Right atrium auricular region (tissue), 2 donors: ENCODE results near the gene PQBP1. TPM values are rescaled to one million over a fixed set of nuclear protein-coding genes. Genes with fewer than 3 reads are reported as not detected.

Source experiments
- DNase-seq: peaks from one replicate; pipeline ENCODE4 v3.0.0-alpha.2; 2019; ENCODE audit warnings: low spot score
- H3K27ac ChIP-seq, 2 donors: fragments of 200-600 bp; sonication (generic); 1 replicate in 1 of 2; 2 replicates in 1 of 2; pipeline ENCODE4 v1.5.1; 2016 to 2019
- H3K27me3 ChIP-seq, 2 donors: fragments of 200-600 bp; sonication (generic); one replicate each; pipeline versions ENCODE4 v1.5.1 to v1.6.0; 2017 to 2019
- H3K36me3 ChIP-seq: fragments of 200-600 bp; sonication (generic); one replicate; pipeline ENCODE4 v1.5.1; 2016
- H3K4me1 ChIP-seq, 2 donors: fragments of 200-600 bp; sonication (generic); one replicate each; pipeline versions ENCODE4 v1.5.1 to v1.6.0; 2017 to 2019
- H3K4me3 ChIP-seq, 2 donors: fragments of 200-600 bp; sonication (generic); 1 replicate in 1 of 2; 2 replicates in 1 of 2; pipeline ENCODE4 v1.5.1; 2017 to 2019; ENCODE audit warnings: mild to moderate bottlenecking in 1 of 2, moderate library complexity in 1 of 2
- H3K9me3 ChIP-seq, 2 donors: fragments of 200-600 bp; sonication (generic); one replicate each; pipeline ENCODE4 v1.5.1; 2019
- total RNA-seq, 2 donors: library from RNA; depleted of rRNA; stranded (reverse); fragments of >200 nt; gene quantifications; one replicate each; pipeline ENCODE4 v1.1.0, GENCODE V29; 2016
- TF ChIP-seq, protein P1 (sequence below), 2 donors: fragments of 200-600 bp; sonication (generic); IDR thresholded peaks; one replicate each; pipeline ENCODE4 v1.5.1; 2019; ENCODE audit warnings: antibody characterized with exemption in 2 of 2

The PQBP1 gene
- total RNA-seq, 2 donors from 2014 or later = 44.4 to 66.7 TPM

DNA sequence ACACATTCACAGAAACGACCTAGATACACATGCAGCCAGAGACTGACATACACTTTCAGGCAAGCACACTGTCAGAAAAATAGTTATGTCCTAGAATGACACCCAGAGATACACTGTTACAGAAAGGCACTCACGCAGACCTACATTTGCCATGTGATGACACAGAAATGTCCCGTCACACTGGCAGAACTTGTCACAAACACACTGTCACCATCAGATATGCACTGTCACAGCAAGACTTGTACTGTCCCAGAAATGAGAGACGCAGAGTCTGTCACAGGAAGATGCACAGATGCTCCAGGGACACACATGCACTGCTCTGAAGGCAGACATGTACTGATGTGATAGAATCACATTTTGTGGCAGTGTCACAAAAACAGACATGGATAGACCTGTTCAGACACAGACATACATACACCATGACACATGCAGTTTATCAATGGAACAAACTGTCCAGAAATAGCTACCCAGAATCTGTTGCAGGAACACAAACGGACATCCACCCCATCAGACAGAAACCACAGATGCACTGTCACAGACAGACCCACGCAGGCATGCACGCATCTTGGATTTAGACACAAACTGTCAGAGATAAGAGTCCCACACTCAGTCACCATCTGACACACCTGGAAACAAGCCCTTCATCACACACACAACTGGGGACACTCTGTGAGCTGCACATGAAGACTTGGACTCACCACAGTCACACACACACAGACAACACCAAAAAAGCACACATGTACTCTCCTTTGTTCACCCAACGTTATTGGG, 22.4 kb downstream of the PQBP1 start:
- Histone ChIP-seq H3K4me3 (peak overlapping the region in 1 of 2 donors; percentile 53), H3K4me1 (peaks cover 0 to 24% of the 10 kb centered on the region in 2 donors), H3K27ac (peak overlapping the region; percentile 70 to 87), H3K36me3 (peaks cover 22% of the 10 kb centered on the region), H3K27me3 (no peaks in the 10 kb centered on the region), H3K9me3 (no peaks in the 10 kb centered on the region)
- TF ChIP-seq, protein P1, sequence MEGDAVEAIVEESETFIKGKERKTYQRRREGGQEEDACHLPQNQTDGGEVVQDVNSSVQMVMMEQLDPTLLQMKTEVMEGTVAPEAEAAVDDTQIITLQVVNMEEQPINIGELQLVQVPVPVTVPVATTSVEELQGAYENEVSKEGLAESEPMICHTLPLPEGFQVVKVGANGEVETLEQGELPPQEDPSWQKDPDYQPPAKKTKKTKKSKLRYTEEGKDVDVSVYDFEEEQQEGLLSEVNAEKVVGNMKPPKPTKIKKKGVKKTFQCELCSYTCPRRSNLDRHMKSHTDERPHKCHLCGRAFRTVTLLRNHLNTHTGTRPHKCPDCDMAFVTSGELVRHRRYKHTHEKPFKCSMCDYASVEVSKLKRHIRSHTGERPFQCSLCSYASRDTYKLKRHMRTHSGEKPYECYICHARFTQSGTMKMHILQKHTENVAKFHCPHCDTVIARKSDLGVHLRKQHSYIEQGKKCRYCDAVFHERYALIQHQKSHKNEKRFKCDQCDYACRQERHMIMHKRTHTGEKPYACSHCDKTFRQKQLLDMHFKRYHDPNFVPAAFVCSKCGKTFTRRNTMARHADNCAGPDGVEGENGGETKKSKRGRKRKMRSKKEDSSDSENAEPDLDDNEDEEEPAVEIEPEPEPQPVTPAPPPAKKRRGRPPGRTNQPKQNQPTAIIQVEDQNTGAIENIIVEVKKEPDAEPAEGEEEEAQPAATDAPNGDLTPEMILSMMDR (IDR thresholded peaks at IDR 0.05) = no peak
- no peak for DNase-seq

DNA sequence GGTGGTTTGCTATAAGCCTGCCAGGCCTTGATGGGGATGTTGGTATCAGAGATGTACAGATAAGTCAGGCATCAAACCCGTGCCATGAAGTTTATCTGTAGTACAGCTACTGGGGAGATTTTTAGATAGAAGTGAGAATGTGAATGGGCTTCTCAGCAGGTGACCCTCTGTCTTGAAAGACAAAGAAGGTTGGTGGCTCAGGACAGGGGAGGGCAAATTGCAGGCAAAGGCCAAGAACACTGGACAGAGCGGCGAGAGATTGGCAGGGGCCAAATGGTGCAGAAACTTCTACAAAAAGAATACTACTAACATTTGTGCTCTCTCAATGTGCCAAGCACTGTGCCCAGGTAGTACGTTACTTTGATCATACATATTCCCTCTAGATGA, 23.0 kb downstream of the PQBP1 start:
- no peaks in the 10 kb centered on the region for H3K27me3 ChIP-seq
- DNase-seq = no peak
- no peak overlapping the region for H3K27ac ChIP-seq
- H3K9me3 ChIP-seq = no peaks in the 10 kb centered on the region
- H3K4me1 ChIP-seq = peaks cover 0 to 24% of the 10 kb centered on the region in 2 donors
- TF ChIP-seq, protein P1 (IDR thresholded peaks at IDR 0.05) = no peak
- no peak overlapping the region for H3K4me3 ChIP-seq
- peaks cover 28% of the 10 kb centered on the region for H3K36me3 ChIP-seq

DNA sequence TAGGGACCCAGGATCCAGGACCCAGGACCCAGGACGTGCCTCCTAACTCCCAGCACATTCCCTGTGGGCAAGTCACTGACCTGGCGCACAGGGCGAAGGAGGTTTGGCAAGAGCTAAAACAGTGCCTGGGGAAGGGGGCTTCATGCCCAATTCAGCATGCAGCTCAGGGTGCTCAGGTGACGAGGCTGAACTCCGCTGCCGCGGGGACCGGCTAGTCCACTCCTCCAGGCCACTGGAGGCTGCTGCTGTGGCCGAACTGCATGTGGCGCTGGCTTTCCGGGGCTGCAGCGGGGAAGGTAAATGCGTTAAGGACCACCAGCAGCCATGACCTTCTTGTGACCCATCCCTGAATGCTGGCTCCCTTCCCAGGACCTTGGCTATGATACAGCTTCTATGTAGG, 26.0 kb downstream of the PQBP1 start:
- TF ChIP-seq, protein P1 (IDR thresholded peaks at IDR 0.05) = no peak
- no peak overlapping the region for H3K27ac ChIP-seq
- H3K9me3 ChIP-seq = no peaks in the 10 kb centered on the region
- H3K4me3 ChIP-seq = no peak overlapping the region
- DNase-seq = no peak
- H3K36me3 ChIP-seq = peaks cover 28% of the 10 kb centered on the region
- H3K27me3 ChIP-seq = no peaks in the 10 kb centered on the region
- H3K4me1 ChIP-seq = peaks cover 0 to 9% of the 10 kb centered on the region in 2 donors

DNA sequence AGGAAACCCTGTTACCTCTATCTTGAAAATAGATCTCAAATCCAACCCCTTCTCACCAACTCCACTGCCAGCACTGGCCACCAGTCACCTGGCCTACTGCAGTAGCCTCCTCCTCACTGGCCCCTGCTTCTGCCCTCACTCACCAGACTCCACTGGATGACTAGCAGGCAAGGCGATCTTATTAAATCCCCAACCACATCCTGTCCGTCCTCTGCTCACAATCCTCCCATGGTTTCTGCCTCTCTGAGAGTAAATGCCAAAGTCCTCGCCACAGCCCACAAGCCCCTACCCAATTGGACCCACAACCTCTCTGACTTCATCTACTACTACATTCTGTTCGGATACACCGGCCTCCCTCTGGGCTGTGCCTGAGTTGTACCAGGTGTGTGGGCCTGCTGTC, 26.5 kb downstream of the PQBP1 start:
- Histone ChIP-seq H3K27ac (no peak overlapping the region), H3K36me3 (peaks cover 28% of the 10 kb centered on the region), H3K27me3 (no peaks in the 10 kb centered on the region), H3K4me3 (no peak overlapping the region), H3K4me1 (peaks cover 0 to 9% of the 10 kb centered on the region in 2 donors), H3K9me3 (no peaks in the 10 kb centered on the region)
- TF ChIP-seq, protein P1 (IDR thresholded peaks at IDR 0.05) = no peak
- DNase-seq = no peak

DNA sequence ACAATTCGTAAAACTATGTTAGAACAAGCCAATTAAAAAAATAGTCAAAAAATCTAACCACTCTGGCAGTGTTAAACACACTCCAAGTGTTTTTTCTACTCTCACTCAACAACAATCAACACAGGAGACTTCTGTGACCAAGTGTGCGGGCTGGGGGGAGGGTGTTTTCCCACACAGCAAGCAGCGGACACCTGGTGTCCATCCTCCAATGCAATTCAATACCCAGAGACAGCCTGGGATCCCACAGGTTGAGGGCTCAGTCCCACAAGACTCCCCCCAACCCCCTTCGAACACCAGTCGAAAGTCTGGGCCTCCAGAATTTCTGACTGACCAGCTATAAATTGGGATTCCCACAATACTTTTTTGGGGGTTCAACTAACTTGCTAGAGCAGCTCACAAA, 29.4 kb downstream of the PQBP1 start:
- no peak overlapping the region for H3K27ac ChIP-seq
- H3K36me3 ChIP-seq = peaks cover 27% of the 10 kb centered on the region
- DNase-seq = no peak
- H3K27me3 ChIP-seq = no peaks in the 10 kb centered on the region
- no peaks in the 10 kb centered on the region for H3K4me1 ChIP-seq
- TF ChIP-seq, protein P1 (IDR thresholded peaks at IDR 0.05) = no peak
- H3K9me3 ChIP-seq = no peaks in the 10 kb centered on the region
- H3K4me3 ChIP-seq = no peak overlapping the region
